Psoas muscle (tissue), 8 donors: Measurements from ENCODE around the gene DNASE1. TPM values are rescaled to one million over a fixed set of nuclear protein-coding genes. Genes with fewer than 3 reads are reported as not detected.

Experiments
- ATAC-seq, 4 donors: fragments of 200-7000 bp; cut with Tn5 transposase; one replicate each; pipeline ENCODE4 v1.9.1; 2020; ENCODE audit warnings: moderate library complexity in 3 of 4, mild to moderate bottlenecking in 2 of 4
- DNase-seq, 2 donors: peaks; one replicate each; pipeline ENCODE4 v3.0.0-alpha.2; 2020
- H3K27ac ChIP-seq: fragments of 200-600 bp; one replicate; pipeline ENCODE4 v1.8.0; 2022
- H3K27me3 ChIP-seq, 3 donors: fragments of 200-600 bp in 1 of 3; one replicate each; pipeline versions ENCODE4 v1.6.1 to v1.8.0; 2013 to 2022; ENCODE audit warnings: low read length in 2 of 3, mild to moderate bottlenecking in 2 of 3, moderate library complexity in 1 of 3; ENCODE audit not compliant: insufficient read depth in 3 of 3
- H3K36me3 ChIP-seq, 2 donors: fragments of 200-600 bp in 1 of 2; one replicate each; pipeline versions ENCODE4 v1.6.1 to v1.8.0; 2013 to 2022; ENCODE audit warnings: low read depth in 1 of 2, mild to moderate bottlenecking in 1 of 2, moderate library complexity in 1 of 2; ENCODE audit not compliant: insufficient read depth in 1 of 2
- H3K4me1 ChIP-seq: fragments of 200-600 bp; one replicate; pipeline ENCODE4 v1.8.0; 2022
- H3K4me3 ChIP-seq: fragments of 200-600 bp; one replicate; pipeline ENCODE4 v1.8.0; 2022; ENCODE audit warnings: mild to moderate bottlenecking
- H3K9me3 ChIP-seq: fragments of 200-600 bp; one replicate; pipeline ENCODE4 v1.8.0; 2022
- WGBS, 3 donors: extraction: QIAGEN DNeasy Blood & Tissue Kit; methylation state at CpG; one replicate each; pipeline versions ENCODE4 v1.1.6 to v1.1.7; 2013; 5-methylcytosine and 5-hydroxymethylcytosine counted together
- intact Hi-C, 2 donors: fragments of 100-400 bp; cut with DNase I; formaldehyde crosslinking; loops; one replicate each; pipeline versions ENCODE4 v1.11.0 to v1.14.2; 2022
- polyA plus RNA-seq, 3 donors: library from polyadenylated mRNA; stranded (reverse); fragments of 200-250 nt; gene quantifications; one replicate each; pipeline ENCODE4 v1.2.3, GENCODE V29; 2013
- total RNA-seq, 4 donors: library from RNA; stranded (reverse); fragmentation: NEBNext Ultra II Directional in 2 of 4; extraction: Animal tissue kit (Norgen Biotek cat#: 25700) in 2 of 4; gene quantifications; one replicate each; pipeline versions ENCODE4 v1.2.1 to v1.2.4, GENCODE V29; 2021 to 2023
- TF ChIP-seq, protein P1 (sequence below): fragments of 200-600 bp; IDR thresholded peaks from one replicate; pipeline ENCODE4 v1.8.0; 2022; ENCODE audit warnings: antibody characterized with exemption
- donor health status: healthy with polysubstance abuse.
- donor health status: DM: no; HTN: no; CAD: no; lungs with moderate emphysema.
- donor health status: Bipolar disorder and iron deficiency.
- donor health status: healthy.
- donor health status: DM: yes; HTN: yes; CAD: no.
- donor health status: DM: no; HTN: no; CAD: no.
- donor health status: DM: no; HTN: no; CAD: no.
- donor health status: DM: yes; HTN: yes; CAD: no.

DNASE1 gene
- total and polyA plus RNA-seq, 7 donors = 0.46 to 7.3 (median 3.1) TPM

DNA sequence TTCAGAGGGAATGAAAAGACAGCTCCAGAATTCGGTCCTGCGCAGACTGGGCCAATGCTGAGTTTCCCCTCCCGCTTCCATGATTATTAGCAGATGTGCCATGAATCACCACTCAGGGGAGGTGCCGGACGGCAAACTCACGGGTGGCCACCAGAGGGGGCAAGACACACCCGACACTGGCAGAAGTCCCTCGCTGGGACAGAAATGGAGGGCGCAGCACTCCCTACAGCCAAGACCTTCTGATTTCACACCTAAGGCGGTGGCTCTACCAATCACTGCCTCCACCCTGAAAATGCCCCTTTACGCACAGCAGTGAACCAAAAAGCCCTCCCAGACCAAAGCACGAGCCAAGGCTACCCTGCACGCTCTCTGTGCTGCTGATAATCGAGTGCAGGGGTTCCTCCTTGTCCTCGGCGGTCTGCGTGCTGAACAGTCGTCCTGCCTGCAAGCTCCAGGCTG, 36.0 kb downstream of the DNASE1 start:
- Histone ChIP-seq H3K27ac (peak overlapping the region; percentile 52), H3K4me3 (peak overlapping the region; percentile 46), H3K27me3 (no peaks in the 10 kb centered on the region), H3K4me1 (peaks cover 30% of the 10 kb centered on the region), H3K36me3 (peaks cover 4 to 44% of the 10 kb centered on the region in 2 donors), H3K9me3 (no peaks in the 10 kb centered on the region)
- ATAC-seq (peak; percentile 94 to 98 (median 96)), DNase-seq (peak; percentile 91 to 96)
- intact Hi-C loops = loop anchor here (2.0 to 5.0 kb wide), 2 partner anchors 62 to 190 kb away; partner anchors contain the start of gene CREBBP (in 1 of the 2)
- WGBS, 3 donors = 4 to 12% (median 8%) methylated on average over 18 of the region's 18 CpGs
- TF ChIP-seq, protein P1, sequence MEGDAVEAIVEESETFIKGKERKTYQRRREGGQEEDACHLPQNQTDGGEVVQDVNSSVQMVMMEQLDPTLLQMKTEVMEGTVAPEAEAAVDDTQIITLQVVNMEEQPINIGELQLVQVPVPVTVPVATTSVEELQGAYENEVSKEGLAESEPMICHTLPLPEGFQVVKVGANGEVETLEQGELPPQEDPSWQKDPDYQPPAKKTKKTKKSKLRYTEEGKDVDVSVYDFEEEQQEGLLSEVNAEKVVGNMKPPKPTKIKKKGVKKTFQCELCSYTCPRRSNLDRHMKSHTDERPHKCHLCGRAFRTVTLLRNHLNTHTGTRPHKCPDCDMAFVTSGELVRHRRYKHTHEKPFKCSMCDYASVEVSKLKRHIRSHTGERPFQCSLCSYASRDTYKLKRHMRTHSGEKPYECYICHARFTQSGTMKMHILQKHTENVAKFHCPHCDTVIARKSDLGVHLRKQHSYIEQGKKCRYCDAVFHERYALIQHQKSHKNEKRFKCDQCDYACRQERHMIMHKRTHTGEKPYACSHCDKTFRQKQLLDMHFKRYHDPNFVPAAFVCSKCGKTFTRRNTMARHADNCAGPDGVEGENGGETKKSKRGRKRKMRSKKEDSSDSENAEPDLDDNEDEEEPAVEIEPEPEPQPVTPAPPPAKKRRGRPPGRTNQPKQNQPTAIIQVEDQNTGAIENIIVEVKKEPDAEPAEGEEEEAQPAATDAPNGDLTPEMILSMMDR = peak; percentile 96

DNA sequence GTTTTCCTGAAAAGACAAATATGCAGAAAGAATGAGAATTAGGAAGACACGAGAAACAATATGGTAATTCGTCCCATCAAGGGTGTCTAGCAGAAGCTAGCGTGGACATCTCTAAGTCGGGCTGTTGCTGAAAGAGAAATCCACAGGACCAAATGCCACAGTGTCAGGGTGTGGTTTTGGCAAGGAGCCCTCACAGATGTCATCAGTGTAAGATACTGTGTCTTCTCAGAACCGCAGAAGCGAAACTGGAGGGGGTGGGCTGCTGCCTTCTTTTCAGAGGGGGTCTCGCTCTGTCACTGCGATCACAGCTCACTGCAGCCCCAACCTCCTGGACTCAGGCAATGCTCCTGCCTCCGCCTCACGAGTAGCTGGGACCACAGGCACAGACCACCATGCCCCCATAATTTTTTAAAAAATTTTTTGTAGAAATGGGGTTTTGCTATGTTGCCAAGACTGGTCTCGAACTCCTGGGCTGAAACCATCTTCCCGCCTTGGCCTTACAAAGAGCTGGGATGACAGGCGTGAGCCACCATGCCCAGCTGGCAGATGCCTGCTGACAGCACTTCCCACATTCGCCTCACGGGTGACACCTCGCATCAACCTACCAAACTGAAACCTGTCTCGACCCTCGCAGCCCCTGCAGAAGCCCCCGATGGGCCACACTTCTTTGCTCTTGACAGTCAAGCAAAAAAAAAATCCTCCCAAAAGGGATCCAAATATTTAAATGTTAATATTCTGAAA, 36.7 kb downstream of the DNASE1 start:
- peaks cover 0 to 38% of the 10 kb centered on the region in 2 donors for H3K36me3 ChIP-seq
- TF ChIP-seq, protein P1 = peak; percentile 31
- H3K27me3 ChIP-seq = no peaks in the 10 kb centered on the region
- peak overlapping the region; percentile 67 for H3K27ac ChIP-seq
- WGBS, 3 donors = 58 to 67% (median 59%) methylated on average over 19 of the region's 19 CpGs
- H3K9me3 ChIP-seq = no peaks in the 10 kb centered on the region
- peak; percentile 34 to 53 for DNase-seq
- intact Hi-C loops = loop anchor here (2.0 to 5.0 kb wide), 2 partner anchors 61 to 190 kb away; partner anchors contain the start of gene CREBBP (in 1 of the 2)
- ATAC-seq = peak; percentile 48 to 57 (median 56)
- H3K4me3 ChIP-seq = peak overlapping the region; percentile 46
- H3K4me1 ChIP-seq = peaks cover 36% of the 10 kb centered on the region

DNA sequence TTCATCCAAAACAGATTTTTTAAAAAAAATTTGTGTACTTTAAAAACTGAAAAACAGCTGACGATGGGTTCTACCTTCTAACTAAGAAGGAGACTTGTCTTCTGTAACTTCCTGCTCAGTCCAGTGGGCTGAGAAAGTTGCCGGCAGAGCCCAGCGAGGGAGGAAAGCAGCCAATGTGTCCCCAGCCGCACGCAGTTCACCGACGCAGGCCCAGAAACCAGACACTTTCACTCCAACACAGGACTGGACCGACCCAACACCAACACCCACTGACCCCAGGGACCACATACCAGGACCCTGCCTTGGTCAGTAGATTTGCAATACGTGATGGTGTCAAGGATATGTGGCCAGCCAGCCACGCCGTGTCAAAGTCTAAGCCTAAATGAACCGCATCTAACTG, 37.3 kb downstream of the DNASE1 start:
- no peaks in the 10 kb centered on the region for H3K27me3 ChIP-seq
- peaks cover 0 to 32% of the 10 kb centered on the region in 2 donors for H3K36me3 ChIP-seq
- peak overlapping the region; percentile 67 for H3K27ac ChIP-seq
- DNase-seq = peak in 1 of 2 donors; percentile 35
- no peaks in the 10 kb centered on the region for H3K9me3 ChIP-seq
- 48 to 82% (median 63%) methylated on average over 12 of the region's 12 CpGs for WGBS, 3 donors
- TF ChIP-seq, protein P1 = no peak
- H3K4me3 ChIP-seq = no peak overlapping the region
- peaks cover 42% of the 10 kb centered on the region for H3K4me1 ChIP-seq
- intact Hi-C loops = loop anchor here (2.0 to 5.0 kb wide), 3 partner anchors 61 to 189 kb away; partner anchors contain the start of gene CREBBP (in 1 of the 2)
- no peak for ATAC-seq

DNA sequence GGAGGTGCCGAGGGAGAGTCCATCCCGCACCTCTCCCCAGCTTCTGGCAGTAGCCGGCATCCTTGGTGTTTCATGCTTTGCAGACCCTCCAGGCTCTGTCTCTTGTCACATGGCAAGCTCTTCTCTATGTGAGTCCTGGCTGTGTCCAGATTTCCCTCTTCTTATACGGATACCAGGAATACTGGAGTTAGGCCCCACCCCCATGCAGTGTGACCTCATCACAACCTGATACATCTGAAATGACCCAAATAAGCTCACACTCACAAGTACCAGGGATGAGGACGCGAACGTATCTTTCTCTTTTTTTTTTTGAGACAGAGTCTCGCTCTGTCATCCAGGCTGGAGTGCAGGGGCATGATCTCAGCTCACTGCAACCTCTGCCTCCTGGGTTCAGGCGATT, 39.6 kb downstream of the DNASE1 start:
- Histone ChIP-seq H3K9me3 (no peaks in the 10 kb centered on the region), H3K36me3 (peaks cover 0 to 9% of the 10 kb centered on the region in 2 donors), H3K4me1 (peaks cover 47% of the 10 kb centered on the region), H3K27me3 (no peaks in the 10 kb centered on the region), H3K27ac (no peak overlapping the region), H3K4me3 (no peak overlapping the region)
- ATAC-seq = no peak
- intact Hi-C loops = loop anchor here in 1 of 2 donors (5.0 kb wide), 1 partner anchor 58 kb away; no protein-coding TSS in a partner anchor
- WGBS, 3 donors = 82 to 89% (median 85%) methylated on average over 9 of the region's 9 CpGs
- DNase-seq = peak in 1 of 2 donors; percentile 22
- TF ChIP-seq, protein P1 = no peak
